Purkinje cell (primary cell): Measurements from ENCODE around the gene GRSF1. TPM values are rescaled to one million over a fixed set of nuclear protein-coding genes. Genes with fewer than 3 reads are reported as not detected.

Experiments
- polyA plus RNA-seq: library from polyadenylated mRNA; unstranded; fragments of >200 nt; fragmentation: Nextera tagmentation; gene quantifications from 2 replicates; pipeline ENCODE4 v1.2.1, GENCODE V29; 2014

GRSF1 gene
- polyA plus RNA-seq: 110 and 117 TPM in 2 replicates

GRCh38 chr4:70839589-70840093 lies at the start of gene GRSF1:
Gene GRSF1, minus strand, starts transcription at chr4:70839890. Its CDS starts 63 bp downstream, at chr4:70839827.

Other genes with a start within 250 kb of the GRSF1 start
- not detected in 2 replicates for gene AMBN, start 247.6 kb downstream of the GRSF1 start, polyA plus RNA-seq
- not detected in 2 replicates for gene ENAM, start 211.1 kb downstream of the GRSF1 start, polyA plus RNA-seq
- gene JCHAIN, start 173.4 kb downstream of the GRSF1 start, polyA plus RNA-seq: 0.34 TPM in 1 of 2 replicates, not detected in the other
- gene UTP3, start 151.4 kb downstream of the GRSF1 start, polyA plus RNA-seq: 24.0 and 27.3 TPM in 2 replicates
- gene RUFY3, start 117.9 kb downstream of the GRSF1 start, polyA plus RNA-seq: 146 and 153 TPM in 2 replicates
- 15.0 TPM in 2 replicates for gene MOB1B, start 62.5 kb upstream of the GRSF1 start, polyA plus RNA-seq
- 44.5 and 56.5 TPM in 2 replicates for gene DCK, start 153.8 kb upstream of the GRSF1 start, polyA plus RNA-seq